Common myeloid progenitor, CD34-positive (primary cell): Measurements from ENCODE around the gene MIPOL1.
"Not testable (repeated sequence)": the region's sequence is repeated elsewhere in the genome, so short reads cannot be mapped to it uniquely, and the experiment has no call there.

Experiments used
- CTCF ChIA-PET: fragments of 350-600 bp; sonication (Branson Sonifier 250); formaldehyde crosslinking; loops from one replicate; lab custom pipeline; 2021; ENCODE audit warnings: antibody characterized with exemption; lab: Charles Lee
- POLR2A ChIA-PET: fragments of 350-600 bp; sonication (Branson Sonifier 250); formaldehyde crosslinking; loops from one replicate; lab custom pipeline; 2021; ENCODE audit warnings: antibody characterized with exemption; lab: Charles Lee
- DNase-seq, 3 donors: peaks; one replicate each; pipeline versions ENCODE4 v3.0.0 to v3.0.0-alpha.2; 2013
- H3K27ac ChIP-seq, 2 experiments: 1 replicate in 1 of 2; 2 replicates in 1 of 2; pipeline ENCODE4 v1.7.0; 2013; ENCODE audit warnings: inconsistent platforms in 2 of 2, low read length in 2 of 2, mild to moderate bottlenecking in 2 of 2, low read depth in 1 of 2, moderate library complexity in 1 of 2; ENCODE audit not compliant: severe bottlenecking in 2 of 2, insufficient read depth in 1 of 2, poor library complexity in 1 of 2
- H3K27me3 ChIP-seq, 5 experiments: replicated peaks in 2 of 5; 1 replicate in 3 of 5; 2 replicates in 2 of 5; pipeline versions ENCODE4 v1.6.1 to v1.7.0; 2013; ENCODE audit warnings: low read length in 4 of 5, mild to moderate bottlenecking in 2 of 5, moderate library complexity in 2 of 5, inconsistent platforms in 1 of 5; ENCODE audit not compliant: insufficient read depth in 5 of 5, control insufficient read depth in 4 of 5
- H3K36me3 ChIP-seq, 4 experiments: 1 replicate in 2 of 4; 2 replicates in 2 of 4; pipeline versions ENCODE4 v1.6.1 to v1.7.0; 2013; ENCODE audit warnings: low read length in 3 of 4, control low read depth in 1 of 4, mild to moderate bottlenecking in 1 of 4; ENCODE audit not compliant: control insufficient read depth in 4 of 4, insufficient read depth in 4 of 4
- H3K4me1 ChIP-seq, 4 experiments: 1 replicate in 3 of 4; 2 replicates in 1 of 4; pipeline versions ENCODE4 v1.6.1 to v1.7.1; 2013; ENCODE audit warnings: low read length in 3 of 4, mild to moderate bottlenecking in 3 of 4, control low read depth in 1 of 4, inconsistent platforms in 1 of 4, moderate library complexity in 1 of 4; ENCODE audit not compliant: control insufficient read depth in 4 of 4, insufficient read depth in 4 of 4; ENCODE audit errors: control extremely low read depth in 1 of 4
- H3K4me3 ChIP-seq, 7 experiments: 1 replicate in 4 of 7; 2 replicates in 3 of 7; pipeline versions ENCODE4 v1.5.1 to v1.7.0; 2013; ENCODE audit warnings: mild to moderate bottlenecking in 7 of 7, low read length in 6 of 7, moderate library complexity in 6 of 7, inconsistent platforms in 2 of 7, low read depth in 2 of 7, control low read depth in 1 of 7; ENCODE audit not compliant: insufficient read depth in 4 of 7, control insufficient read depth in 1 of 7; ENCODE audit errors: extremely low read depth in 1 of 7
- H3K9me3 ChIP-seq, 5 experiments: 1 replicate in 4 of 5; 2 replicates in 1 of 5; pipeline versions ENCODE4 v1.6.1 to v1.7.1; 2013; ENCODE audit warnings: low read length in 4 of 5, mild to moderate bottlenecking in 2 of 5, inconsistent platforms in 1 of 5, low read depth in 1 of 5, moderate library complexity in 1 of 5; ENCODE audit not compliant: control insufficient read depth in 4 of 5, insufficient read depth in 2 of 5; ENCODE audit errors: control extremely low read depth in 1 of 5
- WGBS: methylation state at CpG from one replicate; pipeline ENCODE4 v1.1.5; 2013; ENCODE audit not compliant: insufficient coverage; 5-methylcytosine and 5-hydroxymethylcytosine counted together

Gene MIPOL1

GRCh38 chr14:37295262-37295661 is 97.5 kb downstream of the MIPOL1 start:
- CTCF ChIA-PET, H3K36me3 ChIP-seq, H3K27ac ChIP-seq, H3K4me3 ChIP-seq, DNase-seq, H3K27me3 ChIP-seq, H3K9me3 ChIP-seq, POLR2A ChIA-PET, H3K4me1 ChIP-seq: not testable (repeated sequence)
- no CpG with 5 or more reads among the region's 1 CpG for WGBS

- no peaks in the 10 kb centered on the region for H3K36me3 ChIP-seq
- no peak overlapping the region for H3K4me3 ChIP-seq
- no peaks in the 10 kb centered on the region for H3K27me3 ChIP-seq
- ChIA-PET CTCF (no interaction called here), POLR2A (interaction anchor here (0.5 kb wide), 1 partner anchor 26 kb away, joined by 3 read pairs; no protein-coding TSS in a partner anchor)
- no peaks in the 10 kb centered on the region for H3K4me1 ChIP-seq
- no peak for DNase-seq
- no peaks in the 10 kb centered on the region for H3K9me3 ChIP-seq
- no CpG with 5 or more reads among the region's 1 CpG for WGBS
- no peak overlapping the region for H3K27ac ChIP-seq
These were observed 113.5 kb downstream of the MIPOL1 start for GRCh38 chr14:37311252-37311651.

- no peak overlapping the region for H3K4me3 ChIP-seq
- WGBS = 100% methylated on average over 2 of the region's 2 CpGs
- DNase-seq = no peak
- H3K36me3 ChIP-seq = no peaks in the 10 kb centered on the region
- no peaks in the 10 kb centered on the region for H3K9me3 ChIP-seq
- no peaks in the 10 kb centered on the region for H3K27me3 ChIP-seq
- peaks cover 0 to 4% (median 0%) of the 10 kb centered on the region in 4 experiments for H3K4me1 ChIP-seq
- H3K27ac ChIP-seq = no peak overlapping the region
- ChIA-PET POLR2A (no interaction called here), CTCF (no interaction called here)
These were observed 121.2 kb downstream of the MIPOL1 start for GRCh38 chr14:37318938-37319337.

GRCh38 chr14:37320106-37320505 is 122.4 kb downstream of the MIPOL1 start:
- CTCF ChIA-PET = no interaction called here
- H3K36me3 ChIP-seq = no peaks in the 10 kb centered on the region
- no CpG with 5 or more reads among the region's 2 CpGs for WGBS
- no peak overlapping the region for H3K27ac ChIP-seq
- peaks cover 0 to 4% (median 0%) of the 10 kb centered on the region in 4 experiments for H3K4me1 ChIP-seq
- H3K27me3 ChIP-seq = no peaks in the 10 kb centered on the region
- no peak for DNase-seq
- H3K9me3 ChIP-seq = no peaks in the 10 kb centered on the region
- H3K4me3 ChIP-seq = no peak overlapping the region
- POLR2A ChIA-PET = no interaction called here

- Histone ChIP-seq H3K4me1 (no peaks in the 10 kb centered on the region), H3K36me3 (no peaks in the 10 kb centered on the region), H3K4me3 (no peak overlapping the region), H3K9me3 (no peaks in the 10 kb centered on the region), H3K27me3 (no peaks in the 10 kb centered on the region), H3K27ac (no peak overlapping the region)
- ChIA-PET POLR2A (no interaction called here), CTCF (no interaction called here)
- no peak for DNase-seq
These were observed 127.6 kb downstream of the MIPOL1 start for GRCh38 chr14:37325332-37325731.

- ChIA-PET POLR2A (no interaction called here), CTCF (interaction anchor here (1.2 kb wide), 1 partner anchor 15 kb away, joined by 3 read pairs; no protein-coding TSS in a partner anchor)
- no peaks in the 10 kb centered on the region for H3K9me3 ChIP-seq
- H3K27me3 ChIP-seq = no peaks in the 10 kb centered on the region
- no peaks in the 10 kb centered on the region for H3K4me1 ChIP-seq
- no peak for DNase-seq
- no peak overlapping the region for H3K27ac ChIP-seq
- H3K36me3 ChIP-seq = no peaks in the 10 kb centered on the region
- H3K4me3 ChIP-seq = no peak overlapping the region
- 100% methylated on average over 1 of the region's 1 CpG for WGBS
These were observed 128.7 kb downstream of the MIPOL1 start for GRCh38 chr14:37326434-37326833.

- DNase-seq, H3K4me3 ChIP-seq, H3K27me3 ChIP-seq, CTCF ChIA-PET, H3K27ac ChIP-seq, H3K36me3 ChIP-seq, H3K9me3 ChIP-seq, H3K4me1 ChIP-seq, POLR2A ChIA-PET: not testable (repeated sequence)
- WGBS = 100% methylated on average over 1 of the region's 5 CpGs
These were observed 130.2 kb downstream of the MIPOL1 start for GRCh38 chr14:37327933-37328332.
